H1 (cell line): ENCODE results near the gene FRMD5. TPM values are rescaled to one million over a fixed set of nuclear protein-coding genes. Genes with fewer than 3 reads are reported as not detected.
"Not testable (repeated sequence)": the region's sequence is repeated elsewhere in the genome, so short reads cannot be mapped to it uniquely, and the experiment has no call there.

ENCODE experiments used
- CTCF ChIA-PET: fragments of 300-600 bp; sonication (Branson Sonifier 250); formaldehyde crosslinking; loops from one replicate; lab custom pipeline; 2021; ENCODE audit not compliant: partially characterized antibody; lab: Charles Lee
- POLR2A ChIA-PET: fragments of 300-600 bp; sonication (Branson Sonifier 250); formaldehyde crosslinking; loops from one replicate; lab custom pipeline; 2021; ENCODE audit warnings: inconsistent platforms; ENCODE audit not compliant: partially characterized antibody; lab: Charles Lee
- DNase-seq, 2 experiments: peaks; one replicate each; pipeline versions ENCODE4 v3.0.0 to v3.0.0-alpha.2; 2010 to 2022; ENCODE audit warnings: low spot score in 2 of 2, low read depth in 1 of 2, mixed read lengths in 1 of 2
- FAIRE-seq: peaks from 2 replicates; lab custom pipeline; 2011; peaks lifted over from hg19 to GRCh38; lab: Jason Lieb, UNC
- H2AFZ ChIP-seq: 2 replicates; pipeline ENCODE4 v1.8.1; 2012; ENCODE audit warnings: low read length, inconsistent platforms
- H2AK5ac ChIP-seq: 2 replicates; pipeline ENCODE4 v1.6.1; 2013; ENCODE audit warnings: low read depth, low read length
- H2BK120ac ChIP-seq: replicated peaks from 2 replicates; pipeline ENCODE3; 2013; ENCODE audit warnings: low read depth, low read length, inconsistent platforms
- H2BK12ac ChIP-seq: 2 replicates; pipeline ENCODE4 v1.6.1; 2013; ENCODE audit warnings: low read depth, low read length
- H2BK15ac ChIP-seq: 2 replicates; pipeline ENCODE4 v1.6.1; 2013; ENCODE audit warnings: low read length
- H2BK20ac ChIP-seq: 2 replicates; pipeline ENCODE4 v1.6.1; 2013; ENCODE audit warnings: low read length
- H2BK5ac ChIP-seq: 2 replicates; pipeline ENCODE4 v1.6.1; 2013; ENCODE audit warnings: low read depth, low read length
- H3K14ac ChIP-seq: 2 replicates; pipeline ENCODE4 v1.6.1; 2013; ENCODE audit warnings: inconsistent platforms; ENCODE audit not compliant: insufficient read length
- H3K18ac ChIP-seq: 2 replicates; pipeline ENCODE4 v1.6.1; 2013; ENCODE audit warnings: low read length; ENCODE audit errors: extremely low read depth
- H3K23ac ChIP-seq: 2 replicates; pipeline ENCODE4 v1.6.1; 2013; ENCODE audit warnings: inconsistent platforms; ENCODE audit not compliant: insufficient read length
- H3K23me2 ChIP-seq: 2 replicates; pipeline ENCODE4 v1.6.1; 2013; ENCODE audit warnings: low read depth, low read length
- H3K27ac ChIP-seq: 2 replicates; pipeline ENCODE4 v1.6.1; 2011; ENCODE audit warnings: low read depth, low read length, inconsistent platforms
- H3K27me3 ChIP-seq, 4 experiments: replicated peaks in 1 of 4; 1 replicate in 1 of 4; 2 replicates in 3 of 4; pipeline versions ENCODE4 v1.6.1 to v1.8.1; 2011 to 2013; ENCODE audit warnings: low read length in 3 of 4, mild to moderate bottlenecking in 3 of 4, inconsistent platforms in 2 of 4, mixed read lengths in 2 of 4, moderate library complexity in 1 of 4; ENCODE audit not compliant: control insufficient read depth in 3 of 4, insufficient read depth in 3 of 4; ENCODE audit errors: extremely low read depth in 1 of 4
- H3K36me3 ChIP-seq, 4 experiments: 2 replicates each; pipeline versions ENCODE4 v1.6.1 to v1.8.1; 2011 to 2013; ENCODE audit warnings: mild to moderate bottlenecking in 4 of 4, low read length in 3 of 4, moderate library complexity in 2 of 4, control low read depth in 1 of 4, inconsistent platforms in 1 of 4; ENCODE audit not compliant: insufficient read depth in 4 of 4, control insufficient read depth in 2 of 4
- H3K4ac ChIP-seq: replicated peaks from 2 replicates; pipeline ENCODE3; 2013; ENCODE audit warnings: low read length, low read depth, mixed read lengths, inconsistent platforms; ENCODE audit not compliant: insufficient read length
- H3K4me1 ChIP-seq, 4 experiments: replicated peaks in 1 of 4; 1 replicate in 1 of 4; 2 replicates in 3 of 4; pipeline versions ENCODE4 v1.6.1 to v1.8.1; 2011 to 2013; ENCODE audit warnings: low read length in 3 of 4, inconsistent platforms in 2 of 4, mixed read lengths in 1 of 4; ENCODE audit not compliant: insufficient read depth in 4 of 4, control insufficient read depth in 3 of 4
- H3K4me2 ChIP-seq, 2 experiments: 2 replicates each; pipeline versions ENCODE4 v1.6.1 to v1.8.1; 2011 to 2013; ENCODE audit warnings: low read depth in 2 of 2, low read length in 2 of 2, control low read depth in 1 of 2, inconsistent platforms in 1 of 2, mild to moderate bottlenecking in 1 of 2; ENCODE audit not compliant: insufficient read depth in 1 of 2
- H3K4me3 ChIP-seq, 4 experiments: fragments of 200-600, 300-600 bp in 1 of 4; sonication (generic), shearing (Covaris generic), sonication (Bioruptor Twin) in 1 of 4; 2 replicates each; pipeline versions ENCODE4 v1.5.1 to v1.8.1; 2011 to 2016; ENCODE audit warnings: low read length in 4 of 4, low read depth in 3 of 4, control low read depth in 2 of 4, inconsistent platforms in 2 of 4, mild to moderate bottlenecking in 2 of 4, mixed read lengths in 1 of 4, moderate library complexity in 1 of 4; ENCODE audit not compliant: insufficient read depth in 2 of 4; ENCODE audit errors: extremely low read depth in 1 of 4
- H3K56ac ChIP-seq: replicated peaks from 2 replicates; pipeline ENCODE3; 2013; ENCODE audit warnings: low read depth, mild to moderate bottlenecking, mixed read lengths, low read length, inconsistent platforms; ENCODE audit not compliant: insufficient read length
- H3K79me1 ChIP-seq: 2 replicates; pipeline ENCODE4 v1.6.1; 2013; ENCODE audit warnings: low read depth, low read length, control low read depth
- H3K79me2 ChIP-seq, 2 experiments: 2 replicates each; pipeline versions ENCODE4 v1.6.1 to v1.8.1; 2012 to 2013; ENCODE audit warnings: low read length in 2 of 2, mild to moderate bottlenecking in 2 of 2, inconsistent platforms in 1 of 2; ENCODE audit not compliant: insufficient read depth in 2 of 2, control insufficient read depth in 1 of 2
- H3K9ac ChIP-seq, 4 experiments: replicated peaks in 1 of 4; 1 replicate in 1 of 4; 2 replicates in 3 of 4; pipeline versions ENCODE4 v1.6.1 to v1.8.1; 2011 to 2013; ENCODE audit warnings: low read depth in 3 of 4, low read length in 3 of 4, control low read depth in 2 of 4, mild to moderate bottlenecking in 2 of 4, moderate library complexity in 2 of 4, inconsistent platforms in 1 of 4; ENCODE audit errors: extremely low read depth in 1 of 4
- H3K9me3 ChIP-seq, 2 experiments: 2 replicates each; pipeline versions ENCODE4 v1.6.1 to v1.8.1; 2012 to 2013; ENCODE audit warnings: mild to moderate bottlenecking in 2 of 2, moderate library complexity in 2 of 2, control low read depth in 1 of 2, inconsistent platforms in 1 of 2, low read depth in 1 of 2, low read length in 1 of 2, mixed read lengths in 1 of 2; ENCODE audit not compliant: insufficient read depth in 2 of 2
- H4K20me1 ChIP-seq, 2 experiments: replicated peaks in 1 of 2; 2 replicates each; pipeline versions ENCODE3 to v1.8.1; 2011 to 2013; ENCODE audit warnings: inconsistent platforms in 2 of 2, low read length in 2 of 2, mild to moderate bottlenecking in 1 of 2; ENCODE audit not compliant: insufficient read depth in 2 of 2, control insufficient read depth in 1 of 2
- H4K5ac ChIP-seq: 2 replicates; pipeline ENCODE4 v1.6.1; 2013; ENCODE audit warnings: low read length, low read depth, mixed read lengths, inconsistent platforms; ENCODE audit not compliant: insufficient read length
- H4K8ac ChIP-seq: 2 replicates; pipeline ENCODE4 v1.8.0; 2013; ENCODE audit warnings: mild to moderate bottlenecking, moderate library complexity, low read length, inconsistent platforms; ENCODE audit not compliant: insufficient read depth; ENCODE audit errors: extremely low read depth
- H4K91ac ChIP-seq: replicated peaks from 2 replicates; pipeline ENCODE3; 2013; ENCODE audit warnings: low read length, mixed read lengths, inconsistent platforms; ENCODE audit not compliant: insufficient read length
- WGBS, 2 experiments: shearing (Covaris generic) in 1 of 2; methylation state at CpG; one replicate each; pipeline versions ENCODE4 v1.1.6 to v1.1.7; 2013 to 2015; ENCODE audit warnings: low lambda C conversion rate in 2 of 2, mixed read lengths in 2 of 2, inconsistent platforms in 1 of 2, low coverage in 1 of 2, missing lambda C conversion rate in 1 of 2; ENCODE audit not compliant: insufficient replicate concordance in 2 of 2, insufficient coverage in 1 of 2, insufficient read length in 1 of 2; ENCODE audit errors: extremely low coverage in 1 of 2, missing lambda C conversion rate in 1 of 2; 5-methylcytosine and 5-hydroxymethylcytosine counted together
- polyA plus RNA-seq, 7 experiments: library from polyadenylated mRNA; depleted of rRNA in 3 of 7; stranded (reverse) in 5 of 7; unstranded in 2 of 7; fragments of >200 nt in 5 of 7; fragments of 200-250 nt in 2 of 7; gene quantifications; 1 replicate in 5 of 7; 2 replicates in 1 of 7; 4 replicates in 1 of 7; pipeline versions ENCODE4 v1.2.1 to v1.2.3, GENCODE V29; 2011 to 2013; ENCODE audit warnings: missing spikeins in 2 of 7, mixed read lengths in 2 of 7
- total RNA-seq: library from RNA; stranded (reverse); fragmentation: NEBNext Ultra II Directional; extraction: Animal tissue kit (Norgen Biotek cat#: 25700); gene quantifications from 2 replicates; pipeline ENCODE4 v1.2.1, GENCODE V29; 2021

FRMD5 gene
- total and polyA plus RNA-seq, 2 of the 8 experiments (the other 6 are each of a cell fraction or from before 2014, with no cell fraction given), result 10.1 to 12.6 TPM

- H4K20me1 ChIP-seq, H3K4me3 ChIP-seq, H3K79me2 ChIP-seq, CTCF ChIA-PET, H3K4ac ChIP-seq, H3K23me2 ChIP-seq, H2BK15ac ChIP-seq, H3K9ac ChIP-seq, H3K56ac ChIP-seq, H3K27ac ChIP-seq, H2AK5ac ChIP-seq, H3K27me3 ChIP-seq, H3K4me2 ChIP-seq, FAIRE-seq, H3K18ac ChIP-seq, H2BK12ac ChIP-seq, H2BK5ac ChIP-seq, H4K5ac ChIP-seq, H3K79me1 ChIP-seq, DNase-seq, H4K91ac ChIP-seq, H4K8ac ChIP-seq, H3K4me1 ChIP-seq, H2BK120ac ChIP-seq, H3K23ac ChIP-seq, H3K9me3 ChIP-seq, H2BK20ac ChIP-seq, H3K14ac ChIP-seq, H2AFZ ChIP-seq: not testable (repeated sequence)
- POLR2A ChIA-PET, result interaction anchor here (1.3 kb wide), 1 partner anchor 9 kb away, joined by 3 read pairs; no protein-coding TSS in a partner anchor
- peaks cover 0 to 17% (median 2%) of the 10 kb centered on the region in 4 experiments; a peak in 4 of 8 replicates for H3K36me3 ChIP-seq
- WGBS, 2 experiments, result 89% methylated on average over 5 of the region's 6 CpGs; no CpG with 5 or more reads in 1 of the 2 experiments
Measured at GRCh38 chr15:43832485-43832884, 362.6 kb downstream of the FRMD5 start.

GRCh38 chr15:43831519-43832052 lies 363.5 kb downstream of the FRMD5 start:
- not testable (repeated sequence) for H3K4me3 ChIP-seq, H2BK120ac ChIP-seq, H2AFZ ChIP-seq, DNase-seq, H4K20me1 ChIP-seq, H3K18ac ChIP-seq, H3K23ac ChIP-seq, FAIRE-seq, H3K4me1 ChIP-seq, H3K14ac ChIP-seq, H2BK15ac ChIP-seq, H3K4ac ChIP-seq, H4K91ac ChIP-seq, H3K27me3 ChIP-seq, H2BK12ac ChIP-seq, H4K5ac ChIP-seq, H3K56ac ChIP-seq, H2BK5ac ChIP-seq, H2BK20ac ChIP-seq, H3K4me2 ChIP-seq, H4K8ac ChIP-seq, H3K23me2 ChIP-seq, H3K9me3 ChIP-seq, H2AK5ac ChIP-seq, H3K9ac ChIP-seq, H3K79me1 ChIP-seq, H3K79me2 ChIP-seq, H3K27ac ChIP-seq
- peaks cover 0 to 11% (median 2%) of the 10 kb centered on the region in 4 experiments; a peak in 4 of 8 replicates for H3K36me3 ChIP-seq
- ChIA-PET CTCF (interaction anchor here (1.2 kb wide), 1 partner anchor 317 kb away, joined by 3 read pairs; no protein-coding TSS in a partner anchor), POLR2A (interaction anchor here (0.9 to 1.3 kb wide), 4 partner anchors 10 to 55 kb away, joined by 3 to 4 read pairs (median 3); no protein-coding TSS in a partner anchor)
- WGBS, 2 experiments, result 91% methylated on average over 13 of the region's 14 CpGs; no CpG with 5 or more reads in 1 of the 2 experiments
